Kidney (tissue), 14 donors: ENCODE data around the gene CAPN6. TPM values are rescaled to one million over a fixed set of nuclear protein-coding genes. Genes with fewer than 3 reads are reported as not detected.

Source experiments
- DNase-seq, 5 donors: peaks; one replicate each; pipeline ENCODE4 v3.0.0-alpha.2; 2013 to 2020
- FAIRE-seq: peaks from 2 replicates; lab custom pipeline; 2012; peaks lifted over from hg19 to GRCh38; lab: Jason Lieb, UNC
- H3K27ac ChIP-seq, 2 donors: one replicate each; pipeline ENCODE4 v1.7.0; 2013; ENCODE audit warnings: low read depth in 2 of 2, low read length in 2 of 2, inconsistent platforms in 1 of 2
- H3K27me3 ChIP-seq: one replicate; pipeline ENCODE4 v1.7.1; 2013; ENCODE audit warnings: low read length, inconsistent platforms; ENCODE audit not compliant: control insufficient read depth, insufficient read depth
- H3K36me3 ChIP-seq, 3 donors: one replicate each; pipeline versions ENCODE4 v1.7.0 to v1.7.1; 2013; ENCODE audit warnings: low read length in 3 of 3, control low read depth in 1 of 3, inconsistent platforms in 1 of 3; ENCODE audit not compliant: insufficient read depth in 3 of 3, control insufficient read depth in 2 of 3
- H3K4me1 ChIP-seq, 3 donors: one replicate each; pipeline versions ENCODE4 v1.7.0 to v1.7.1; 2013; ENCODE audit warnings: low read length in 3 of 3, inconsistent platforms in 1 of 3, low read depth in 1 of 3; ENCODE audit not compliant: control insufficient read depth in 2 of 3, insufficient read depth in 2 of 3
- H3K4me3 ChIP-seq, 3 donors: one replicate each; pipeline versions ENCODE4 v1.7.0 to v1.8.1; 2013; ENCODE audit warnings: low read length in 3 of 3, control low read depth in 1 of 3, inconsistent platforms in 1 of 3
- H3K9ac ChIP-seq, 3 donors: one replicate each; pipeline versions ENCODE4 v1.7.0 to v1.7.1; 2013; ENCODE audit warnings: low read length in 3 of 3, control low read depth in 1 of 3, inconsistent platforms in 1 of 3
- H3K9me3 ChIP-seq, 3 donors: one replicate each; pipeline versions ENCODE4 v1.7.0 to v1.7.1; 2013; ENCODE audit warnings: low read length in 3 of 3, control low read depth in 1 of 3, inconsistent platforms in 1 of 3; ENCODE audit not compliant: control insufficient read depth in 2 of 3, insufficient read depth in 1 of 3
- intact Hi-C: fragments of 100-400 bp; cut with DNase I; formaldehyde crosslinking; loops from one replicate; pipeline ENCODE4 v1.11.1; 2022
- polyA plus RNA-seq: library from polyadenylated mRNA; stranded (reverse); fragments of 350-450 nt; fragmentation: Illumina TruSeq; extraction: RNeasy Lipid Tissue Mini Kit (QIAGEN cat#74804); gene quantifications from one replicate; pipeline ENCODE4 v1.2.3, GENCODE V29; 2014; ENCODE audit warnings: low read depth, low replicate concordance; ENCODE audit not compliant: insufficient read depth
- total RNA-seq: library from RNA; stranded (reverse); fragmentation: NEBNext Ultra II Directional; extraction: Animal tissue kit (Norgen Biotek cat#: 25700); gene quantifications from one replicate; pipeline ENCODE4 v1.2.1, GENCODE V29; 2021
- TF ChIP-seq, protein P1 (sequence below): IDR thresholded peaks from 3 replicates; pipeline ENCODE4 v1.5.1; 2012; ENCODE audit warnings: mild to moderate bottlenecking, moderate library complexity, borderline replicate concordance; ENCODE audit not compliant: insufficient read depth; ENCODE audit errors: extremely low read depth
- donor health status: control.
- donor health status: control.
- donor health status: control.
- donor health status: control.
- donor health status: control.
- donor health status: DM: yes; HTN: yes; CAD: no.
- donor health status: Normal renal cell carcinoma (clear cell type).

Gene CAPN6
- total and polyA plus RNA-seq, 2 donors from 2014 or later: 5.5 to 25.0 TPM

- FAIRE-seq: no peak
- TF ChIP-seq, protein P1, sequence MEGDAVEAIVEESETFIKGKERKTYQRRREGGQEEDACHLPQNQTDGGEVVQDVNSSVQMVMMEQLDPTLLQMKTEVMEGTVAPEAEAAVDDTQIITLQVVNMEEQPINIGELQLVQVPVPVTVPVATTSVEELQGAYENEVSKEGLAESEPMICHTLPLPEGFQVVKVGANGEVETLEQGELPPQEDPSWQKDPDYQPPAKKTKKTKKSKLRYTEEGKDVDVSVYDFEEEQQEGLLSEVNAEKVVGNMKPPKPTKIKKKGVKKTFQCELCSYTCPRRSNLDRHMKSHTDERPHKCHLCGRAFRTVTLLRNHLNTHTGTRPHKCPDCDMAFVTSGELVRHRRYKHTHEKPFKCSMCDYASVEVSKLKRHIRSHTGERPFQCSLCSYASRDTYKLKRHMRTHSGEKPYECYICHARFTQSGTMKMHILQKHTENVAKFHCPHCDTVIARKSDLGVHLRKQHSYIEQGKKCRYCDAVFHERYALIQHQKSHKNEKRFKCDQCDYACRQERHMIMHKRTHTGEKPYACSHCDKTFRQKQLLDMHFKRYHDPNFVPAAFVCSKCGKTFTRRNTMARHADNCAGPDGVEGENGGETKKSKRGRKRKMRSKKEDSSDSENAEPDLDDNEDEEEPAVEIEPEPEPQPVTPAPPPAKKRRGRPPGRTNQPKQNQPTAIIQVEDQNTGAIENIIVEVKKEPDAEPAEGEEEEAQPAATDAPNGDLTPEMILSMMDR: no peak
- DNase-seq: no peak
Observed at GRCh38 chrX:111199505-111199904, 70.8 kb downstream of the CAPN6 start.

More at GRCh38 chrX:111199505-111199904, 70.8 kb downstream of the CAPN6 start:
- Histone ChIP-seq H3K4me1 (no peaks in the 10 kb centered on the region), H3K9ac (no peak overlapping the region), H3K27me3 (no peaks in the 10 kb centered on the region), H3K9me3 (no peaks in the 10 kb centered on the region), H3K36me3 (no peaks in the 10 kb centered on the region), H3K4me3 (no peak overlapping the region), H3K27ac (no peak overlapping the region)
- intact Hi-C loops: no loop called here

Other genes starting within 250 kb of the CAPN6 start
- gene PAK3, start 174.3 kb downstream of the CAPN6 start, total RNA-seq: 2.1 TPM
- 0.24 TPM for gene PAK3, start 174.3 kb downstream of the CAPN6 start, polyA plus RNA-seq
- gene DCX, start 141.7 kb upstream of the CAPN6 start, total RNA-seq: 0.09 TPM
- gene DCX, start 141.7 kb upstream of the CAPN6 start, polyA plus RNA-seq: not detected
- gene SERTM2, start 241.2 kb upstream of the CAPN6 start, total RNA-seq: 0.35 TPM
- gene SERTM2, start 241.2 kb upstream of the CAPN6 start, polyA plus RNA-seq: 0.22 TPM